SU-DHL-6 (cell line): ENCODE measurements around the gene GGN.

Source experiments
- EZH2phosphoT487 ChIP-seq: fragments of 200-600 bp; sonication (generic), shearing (Covaris generic); conservative IDR thresholded peaks from 2 replicates; pipeline ENCODE4 v1.6.1; 2018; ENCODE audit warnings: mild to moderate bottlenecking, antibody characterized with exemption, low read length, moderate library complexity, mixed read lengths
- TF ChIP-seq, protein P1 (sequence below): fragments of 200-600 bp; sonication (generic); IDR thresholded peaks from one replicate; pipeline ENCODE4 v1.5.1; 2017; ENCODE audit warnings: antibody characterized with exemption, mild to moderate bottlenecking, low read length, moderate library complexity; ENCODE audit not compliant: insufficient read depth, poor library complexity, severe bottlenecking

DNA sequence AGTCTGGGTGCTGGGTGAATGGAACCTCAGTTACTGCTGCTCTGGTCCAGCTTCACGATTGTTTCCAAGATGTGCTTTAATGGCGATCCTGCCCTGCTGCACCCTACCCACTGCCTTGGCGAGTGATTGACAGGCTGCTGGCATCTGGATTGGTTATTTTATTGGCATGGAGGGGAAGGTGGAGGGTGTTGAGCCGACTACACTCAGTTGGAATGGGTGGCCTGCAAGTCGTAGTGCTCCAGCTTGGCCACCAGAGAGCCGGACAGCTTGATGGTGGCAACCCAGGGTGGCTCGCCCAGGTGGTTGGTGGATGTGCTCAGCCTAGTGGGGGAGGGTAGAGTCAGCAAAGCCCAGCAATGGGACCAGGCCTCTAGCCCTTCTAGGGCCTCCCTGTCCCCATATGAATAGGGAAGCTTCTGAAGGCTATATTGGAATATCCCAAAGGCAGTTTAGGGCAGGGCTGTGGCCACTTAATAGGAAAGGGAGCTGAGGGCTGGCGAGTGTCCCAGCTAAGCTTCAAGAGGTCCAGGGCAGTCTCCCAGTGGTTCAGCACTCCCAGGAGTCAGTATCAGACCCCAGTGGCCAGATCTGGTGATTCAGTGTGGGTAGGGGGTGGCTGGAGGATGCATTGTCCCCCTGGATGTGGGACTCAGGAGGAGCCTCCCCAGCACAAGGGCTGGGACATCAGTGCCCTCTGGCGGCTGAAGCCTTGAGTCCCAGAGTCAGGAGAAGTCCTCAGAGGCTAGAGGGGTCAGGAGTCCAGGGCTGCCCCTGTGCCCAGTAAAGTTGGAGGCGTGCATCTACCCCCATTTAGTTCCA, 3.4 kb downstream of the GGN start:
- TF ChIP-seq, protein P1, sequence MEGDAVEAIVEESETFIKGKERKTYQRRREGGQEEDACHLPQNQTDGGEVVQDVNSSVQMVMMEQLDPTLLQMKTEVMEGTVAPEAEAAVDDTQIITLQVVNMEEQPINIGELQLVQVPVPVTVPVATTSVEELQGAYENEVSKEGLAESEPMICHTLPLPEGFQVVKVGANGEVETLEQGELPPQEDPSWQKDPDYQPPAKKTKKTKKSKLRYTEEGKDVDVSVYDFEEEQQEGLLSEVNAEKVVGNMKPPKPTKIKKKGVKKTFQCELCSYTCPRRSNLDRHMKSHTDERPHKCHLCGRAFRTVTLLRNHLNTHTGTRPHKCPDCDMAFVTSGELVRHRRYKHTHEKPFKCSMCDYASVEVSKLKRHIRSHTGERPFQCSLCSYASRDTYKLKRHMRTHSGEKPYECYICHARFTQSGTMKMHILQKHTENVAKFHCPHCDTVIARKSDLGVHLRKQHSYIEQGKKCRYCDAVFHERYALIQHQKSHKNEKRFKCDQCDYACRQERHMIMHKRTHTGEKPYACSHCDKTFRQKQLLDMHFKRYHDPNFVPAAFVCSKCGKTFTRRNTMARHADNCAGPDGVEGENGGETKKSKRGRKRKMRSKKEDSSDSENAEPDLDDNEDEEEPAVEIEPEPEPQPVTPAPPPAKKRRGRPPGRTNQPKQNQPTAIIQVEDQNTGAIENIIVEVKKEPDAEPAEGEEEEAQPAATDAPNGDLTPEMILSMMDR: peak; percentile 28
- TF ChIP-seq EZH2phosphoT487: no peak
